Cortex of kidney (tissue), 1 donor: ENCODE measurements around the gene SLC7A9.
"Not testable (repeated sequence)": the region's sequence is repeated elsewhere in the genome, so short reads cannot be mapped to it uniquely, and the experiment has no call there.

Experiments used
- DNase-seq: peaks from one replicate; lab custom pipeline; 2025; lab: John Stamatoyannopoulos, UW

SLC7A9 gene

DNA sequence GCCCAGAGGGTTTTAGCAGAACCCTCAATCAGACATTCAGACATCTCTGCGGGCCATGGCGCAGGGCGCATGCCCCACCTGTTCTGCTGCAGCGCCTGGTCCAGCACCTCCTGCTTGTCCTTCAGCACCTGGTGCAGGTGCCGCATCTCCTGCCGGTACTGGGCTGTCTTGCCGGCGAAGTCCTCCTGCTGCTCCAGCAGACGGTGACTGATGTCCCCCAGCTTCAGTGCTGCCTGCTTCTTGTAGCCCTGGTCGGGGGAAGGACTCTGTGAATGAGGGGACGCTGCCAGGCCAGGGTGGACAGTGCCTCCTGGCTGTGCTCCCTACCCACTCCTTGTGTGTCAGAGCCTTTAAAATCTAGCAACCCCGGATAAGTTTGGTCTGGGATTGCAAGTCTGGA, 12.2 kb upstream of the SLC7A9 start:
- no peak for DNase-seq

- no peak for DNase-seq
Observed at GRCh38 chr19:32880622-32881021, 11.1 kb upstream of the SLC7A9 start.

DNA sequence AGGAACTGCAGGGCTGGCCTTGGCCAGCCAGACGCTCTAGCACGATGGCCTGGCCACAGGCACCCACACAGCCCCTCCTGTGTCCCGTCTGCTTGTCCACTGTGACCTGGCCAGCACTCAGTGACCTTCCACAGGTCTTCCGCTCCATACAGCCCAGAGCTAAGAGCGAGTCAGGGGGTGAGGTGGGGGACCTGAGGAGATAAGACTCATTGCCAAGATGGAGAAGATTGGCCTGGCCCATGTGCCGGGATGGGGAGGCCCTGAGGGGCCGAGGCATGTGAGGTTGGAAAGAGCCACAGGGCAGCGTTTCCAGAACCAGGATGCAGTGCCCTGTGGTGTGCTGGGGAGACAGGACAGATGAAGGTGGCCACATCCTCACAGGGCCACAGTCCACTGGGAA, 10.2 kb upstream of the SLC7A9 start:
- DNase-seq, result no peak

DNA sequence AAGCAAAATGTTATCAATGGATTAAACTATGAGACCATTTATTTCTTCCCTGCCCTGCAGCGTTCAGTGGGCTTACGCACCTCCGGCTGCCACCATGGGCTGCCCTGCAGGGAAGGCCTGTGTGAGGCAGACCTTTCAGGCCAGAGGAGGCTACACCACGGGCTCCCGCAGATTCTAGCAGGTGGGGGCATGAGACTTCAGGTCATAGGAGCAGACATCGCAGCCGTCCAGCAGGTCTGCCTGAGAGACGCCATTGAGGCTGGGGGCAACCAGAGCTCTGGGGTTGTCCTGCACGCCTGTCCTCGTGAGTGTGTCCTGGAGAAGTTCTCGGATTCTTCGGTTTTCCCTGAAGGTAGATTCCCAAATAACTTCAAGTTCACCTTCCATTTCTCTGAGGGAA, 9.4 kb upstream of the SLC7A9 start:
- no peak for DNase-seq

DNA sequence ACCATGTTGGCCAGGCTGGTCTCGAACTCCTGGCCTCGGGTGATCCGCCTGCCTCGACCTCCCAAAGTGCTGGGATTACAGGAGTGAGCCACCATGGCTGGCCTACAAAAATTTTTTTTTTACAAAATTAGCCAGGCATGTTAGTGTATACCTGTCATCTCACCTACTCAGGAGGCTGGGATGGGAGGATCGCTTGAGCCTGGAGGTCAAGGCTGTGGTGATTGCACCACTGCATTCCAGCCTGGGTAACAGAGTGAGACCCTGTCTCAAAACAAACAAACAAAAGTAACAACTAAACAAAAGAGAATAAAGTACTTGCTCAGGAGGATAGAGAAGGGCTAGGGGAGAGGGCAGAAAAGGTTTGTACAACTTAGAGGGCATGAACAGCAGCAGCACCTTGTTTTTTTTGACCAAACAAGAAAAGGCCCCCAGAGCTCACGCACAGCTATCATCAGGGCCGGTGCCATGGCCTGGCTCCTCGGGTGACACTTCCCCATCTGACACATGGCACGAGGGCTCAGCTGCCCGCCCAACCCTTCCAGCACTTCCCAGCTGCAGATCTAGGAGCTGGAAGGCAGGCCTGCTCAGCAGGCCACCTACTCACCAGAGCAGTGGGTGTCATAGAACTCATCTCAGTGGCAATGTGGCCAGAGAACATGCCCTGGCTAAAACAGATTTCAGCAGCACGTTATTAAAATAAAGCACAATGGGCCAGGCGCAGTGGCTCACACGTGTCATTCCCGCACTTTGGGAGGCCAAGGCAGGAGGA, 8.6 kb upstream of the SLC7A9 start:
- DNase-seq, result no peak

DNA sequence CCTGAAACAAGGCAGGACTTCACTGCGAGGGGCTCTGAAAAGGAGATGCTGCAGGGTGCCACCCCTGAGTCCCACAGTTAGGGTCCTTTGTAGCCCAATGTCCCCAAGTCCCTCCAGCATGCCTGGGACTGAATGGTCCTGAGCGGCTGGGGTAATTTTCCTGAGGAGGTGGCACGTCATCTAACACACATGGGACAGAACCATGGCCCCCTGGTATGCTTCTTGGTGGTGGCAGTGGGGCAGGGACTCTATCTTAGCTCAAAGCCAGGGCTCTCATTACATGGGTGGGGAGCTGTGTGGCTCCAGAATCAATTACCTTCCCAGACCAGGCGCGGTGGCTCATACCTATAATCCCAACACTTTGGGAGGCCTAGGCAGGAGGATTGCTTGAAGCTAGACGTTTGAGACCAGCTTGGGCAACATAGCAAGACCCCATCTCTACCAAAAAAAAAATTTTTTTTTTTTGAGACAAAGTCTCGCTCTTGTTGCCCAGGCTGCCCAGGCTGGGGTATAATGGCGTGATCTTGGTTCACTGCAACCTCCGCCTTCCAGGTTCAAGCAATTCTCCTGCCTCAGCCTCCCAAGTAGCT, 7.9 kb upstream of the SLC7A9 start:
- DNase-seq, result no peak

DNA sequence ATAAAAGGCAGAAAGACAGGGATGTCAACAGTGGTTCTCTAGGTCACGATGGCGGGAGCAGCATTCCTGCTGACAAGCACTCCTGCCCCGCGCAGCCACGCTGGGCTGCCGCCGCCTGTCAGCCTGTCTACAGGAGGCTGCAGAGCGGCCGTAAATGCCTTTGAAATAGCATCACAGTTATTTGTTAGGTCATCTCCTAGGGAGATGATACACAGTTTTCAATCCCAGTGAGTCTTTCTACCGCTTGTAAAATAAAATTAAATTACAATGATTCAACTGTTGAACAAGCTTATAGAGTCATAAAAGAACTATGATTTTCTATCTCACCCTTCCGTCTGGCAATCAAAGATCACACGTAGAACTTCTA, 7.3 kb upstream of the SLC7A9 start:
- DNase-seq, result no peak

GRCh38 chr19:32876236-32876918, 6.8 kb upstream of the SLC7A9 start:
- DNase-seq, result no peak

- no peak for DNase-seq
Observed at GRCh38 chr19:32875428-32875827, 5.9 kb upstream of the SLC7A9 start.

DNA sequence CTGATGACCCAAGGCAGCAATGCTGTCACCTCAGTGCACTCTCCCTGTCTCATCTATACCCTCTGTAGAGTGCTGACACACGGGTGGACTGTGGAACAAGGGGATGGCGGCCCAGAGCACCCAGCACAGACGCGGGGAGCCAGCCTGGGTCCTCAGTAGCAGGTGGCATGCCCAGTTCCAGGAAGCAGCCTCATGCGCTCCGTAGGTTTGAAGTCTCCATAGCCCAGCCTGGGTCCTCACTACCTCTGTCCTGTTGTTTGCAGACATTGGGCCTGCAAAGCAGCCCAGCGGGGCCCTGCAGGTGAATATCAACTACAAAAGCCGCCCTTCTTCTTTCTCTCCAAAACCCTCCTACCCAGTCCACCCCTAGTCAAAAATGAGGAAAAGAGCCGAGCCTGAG, 5.0 kb upstream of the SLC7A9 start:
- DNase-seq, result no peak

DNA sequence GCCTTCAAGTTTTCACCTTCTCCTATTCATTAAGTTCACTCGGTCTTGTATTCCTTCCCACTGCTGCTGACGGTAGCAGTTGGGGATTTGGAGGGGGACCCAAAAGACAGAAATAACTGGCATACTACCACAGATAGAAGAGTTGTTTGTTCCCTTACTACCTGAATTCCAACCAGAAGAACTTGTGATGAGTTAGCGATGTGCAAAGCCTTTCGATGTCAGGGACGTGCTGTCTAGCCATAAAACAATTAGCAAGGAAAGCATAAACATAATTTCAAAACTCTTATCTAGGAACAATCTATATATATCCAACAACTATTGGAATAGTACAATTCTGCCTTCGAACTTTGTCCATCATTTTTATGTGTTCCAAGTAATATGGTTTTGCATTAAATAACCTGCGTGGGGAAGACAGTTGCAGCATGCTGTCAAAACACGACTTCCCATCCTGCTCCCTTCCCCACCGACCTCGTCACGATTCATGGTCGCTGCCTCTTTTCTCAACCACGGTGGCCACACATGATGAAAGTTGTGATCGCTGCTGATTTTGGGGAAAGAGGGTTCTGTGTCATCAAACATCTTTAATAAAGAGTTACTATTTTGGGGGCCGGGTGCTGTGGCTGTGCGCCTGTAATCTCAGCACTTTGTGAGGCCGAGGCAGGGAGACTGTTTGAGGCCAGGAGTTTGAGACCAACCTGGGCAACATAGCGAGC, 3.8 kb upstream of the SLC7A9 start:
- no peak for DNase-seq

- DNase-seq, result no peak
Observed at GRCh38 chr19:32872391-32872790, 2.8 kb upstream of the SLC7A9 start.

- DNase-seq, result no peak
Observed at GRCh38 chr19:32870981-32871451, 1.4 kb upstream of the SLC7A9 start.

GRCh38 chr19:32869966-32870573, 503 bp upstream of the SLC7A9 start:
- no peak for DNase-seq

- no peak for DNase-seq
Observed at GRCh38 chr19:32868206-32868950, 1.2 kb downstream of the SLC7A9 start.

DNA sequence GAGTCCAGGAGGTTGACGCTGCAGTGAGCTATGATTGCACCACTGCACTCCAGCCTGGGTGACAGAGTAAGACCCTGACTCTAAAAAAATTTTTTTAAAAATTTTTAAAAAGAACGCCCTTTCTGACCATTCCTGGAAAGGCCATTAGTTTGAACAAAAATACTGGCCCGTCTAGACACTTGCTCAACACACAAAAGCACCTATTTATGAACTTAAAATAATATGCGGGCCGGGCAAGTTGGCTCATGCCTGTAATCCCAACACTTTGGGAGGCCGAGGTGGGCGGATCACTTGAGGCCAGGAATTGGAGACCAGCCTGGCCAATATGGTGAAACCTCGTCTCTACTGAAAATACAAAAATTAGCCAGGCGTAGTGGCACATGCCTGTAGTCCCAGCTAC, 2.1 kb downstream of the SLC7A9 start:
- not testable (repeated sequence) for DNase-seq

- DNase-seq, result no peak
Observed at GRCh38 chr19:32866564-32867265, 2.9 kb downstream of the SLC7A9 start.

- no peak for DNase-seq
Observed at GRCh38 chr19:32866061-32866460, 3.5 kb downstream of the SLC7A9 start.

GRCh38 chr19:32865326-32865725, 4.2 kb downstream of the SLC7A9 start:
- DNase-seq, result no peak

DNA sequence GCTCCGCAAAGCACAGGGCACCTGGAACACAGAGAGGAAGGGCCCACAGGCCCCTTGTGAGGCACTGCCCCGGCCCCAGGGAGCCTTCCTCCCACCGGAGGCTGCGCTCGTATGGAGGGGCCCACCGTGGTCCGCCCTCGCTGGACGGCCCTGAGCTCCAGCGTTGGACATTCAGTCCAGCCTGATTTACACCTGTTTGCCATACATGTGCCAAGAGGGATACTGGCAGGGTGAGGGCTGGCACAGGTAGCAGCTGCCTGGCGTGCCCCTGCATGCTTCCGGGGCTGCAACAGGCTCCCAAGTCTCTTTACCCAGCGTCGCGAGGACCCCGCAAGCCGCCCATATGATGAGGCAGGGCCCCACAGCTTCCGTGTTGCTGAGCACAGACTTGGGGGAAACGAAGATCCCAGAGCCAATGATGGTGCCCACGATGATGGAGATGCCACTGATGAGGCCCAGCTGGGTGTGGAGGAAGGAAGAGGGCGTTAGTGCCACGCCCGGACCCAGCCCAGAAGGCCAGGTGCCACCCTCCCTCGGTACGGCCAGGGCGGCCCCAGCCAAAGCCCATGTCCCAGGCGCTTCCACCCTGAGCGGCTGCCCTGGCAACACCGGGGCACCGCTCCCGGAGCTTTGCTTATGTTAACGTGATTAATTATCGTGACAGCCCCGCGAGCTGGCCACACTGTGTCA, 5.1 kb downstream of the SLC7A9 start:
- DNase-seq, result no peak
